DMS153 treated with DMSO at 0.1 percent for 48 hours (cell line): Measurements from ENCODE around the gene OVCA2.

ENCODE experiments used
- DNase-seq: peaks from one replicate; lab custom pipeline; 2025; ENCODE audit not compliant: unreplicated experiment; lab: John Stamatoyannopoulos, UW

OVCA2 gene

GRCh38 chr17:2041561-2042389, at the start of gene OVCA2:
Gene OVCA2, plus strand, starts transcription at chr17:2042022. Its CDS starts 26 bp downstream, at chr17:2042048.
- peak; percentile 62 for DNase-seq

- no peak for DNase-seq
These were observed 49.3 kb upstream of the OVCA2 start for GRCh38 chr17:1992541-1992940.

DNA sequence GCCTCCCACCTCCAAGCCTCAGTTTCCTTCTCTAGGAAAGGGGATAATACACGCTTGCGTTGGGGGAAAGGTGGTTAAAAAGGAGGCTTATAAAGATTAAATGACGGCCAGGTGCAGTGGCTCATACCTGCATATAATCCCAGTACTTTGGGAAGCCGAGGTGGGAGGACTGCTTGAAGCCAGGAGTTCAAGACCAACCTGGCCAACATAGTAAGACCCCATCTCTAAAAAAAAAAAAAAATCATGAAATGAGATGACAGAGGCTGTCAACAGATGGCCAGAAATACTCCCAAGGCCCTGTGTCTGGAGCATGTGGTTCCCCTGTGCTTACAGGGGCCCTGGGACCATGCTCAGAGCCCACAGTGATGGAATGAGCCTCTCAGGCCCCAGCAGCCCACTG, 47.1 kb upstream of the OVCA2 start:
- DNase-seq = no peak

GRCh38 chr17:1995321-1995892, 46.4 kb upstream of the OVCA2 start:
- no peak for DNase-seq

- no peak for DNase-seq
These were observed 45.7 kb upstream of the OVCA2 start for GRCh38 chr17:1995907-1996799.

GRCh38 chr17:1996800-1997288, 45.0 kb upstream of the OVCA2 start:
- no peak for DNase-seq

DNA sequence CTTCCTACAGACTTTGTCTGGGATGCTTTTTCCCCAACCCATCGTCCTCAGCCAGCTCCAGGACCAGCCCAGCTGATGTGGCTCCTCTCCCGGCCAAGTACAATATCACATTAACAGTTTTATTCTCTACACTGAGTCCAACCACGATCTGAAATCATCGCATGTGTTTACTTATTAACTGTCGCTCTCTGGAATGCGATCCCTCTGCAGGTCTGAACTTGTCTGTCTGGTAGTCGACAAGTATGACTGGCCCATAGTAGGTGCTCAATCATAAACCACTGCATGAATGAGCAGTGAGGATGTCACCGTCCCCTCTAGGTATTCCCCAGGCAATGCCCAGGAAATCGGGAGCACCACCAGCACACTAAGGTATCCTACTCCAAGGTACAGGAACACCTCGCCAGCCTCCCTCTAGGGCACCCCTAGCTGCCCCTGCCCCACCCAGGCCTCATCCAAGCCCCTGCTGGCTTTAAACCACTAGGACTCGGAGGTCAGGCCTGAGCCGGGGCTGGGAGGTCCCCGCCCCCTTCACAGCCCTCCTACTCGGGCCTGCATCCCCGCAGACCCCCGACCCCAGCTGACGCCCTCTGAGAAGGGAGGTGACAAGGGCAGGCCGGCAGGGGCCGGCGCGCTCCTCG, 44.4 kb upstream of the OVCA2 start:
- no peak for DNase-seq

GRCh38 chr17:1997927-1998742, 43.7 kb upstream of the OVCA2 start:
- DNase-seq = no peak

DNA sequence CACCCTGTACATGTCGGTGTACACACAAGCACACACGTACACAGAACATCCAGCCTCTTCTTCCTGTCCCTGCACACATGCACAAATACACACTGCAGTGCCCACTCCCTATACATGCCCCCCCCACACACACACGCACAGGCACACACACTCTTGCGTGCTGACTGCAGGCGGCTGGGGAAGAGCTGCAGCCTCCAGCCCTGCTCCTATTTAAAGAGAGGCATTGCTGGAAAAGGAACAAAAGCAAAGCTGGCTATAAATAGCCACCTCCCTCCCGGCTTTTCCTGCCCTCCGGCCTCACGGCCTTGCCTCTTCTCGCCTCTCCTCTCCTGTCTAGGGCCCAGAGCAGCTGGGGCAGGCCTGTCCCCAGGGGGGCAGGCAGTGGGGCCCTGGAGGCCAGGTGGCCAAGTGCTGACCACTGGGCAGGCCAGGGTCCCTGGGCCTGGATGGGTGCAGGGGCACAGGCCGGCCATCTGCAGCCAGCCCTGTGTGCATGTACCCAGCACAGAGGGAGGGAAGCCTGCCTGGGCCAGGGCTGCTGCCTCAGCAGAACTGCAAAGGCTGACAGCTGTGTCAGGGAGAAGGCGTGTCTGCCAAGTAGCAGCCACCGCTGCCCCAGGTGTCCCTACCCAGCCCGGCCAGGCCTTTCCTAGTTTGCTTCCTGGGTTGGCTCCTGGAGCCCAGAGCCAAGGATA, 42.1 kb upstream of the OVCA2 start:
- peak; percentile 23 for DNase-seq

- DNase-seq = no peak
These were observed 39.0 kb upstream of the OVCA2 start for GRCh38 chr17:2002767-2003329.

DNA sequence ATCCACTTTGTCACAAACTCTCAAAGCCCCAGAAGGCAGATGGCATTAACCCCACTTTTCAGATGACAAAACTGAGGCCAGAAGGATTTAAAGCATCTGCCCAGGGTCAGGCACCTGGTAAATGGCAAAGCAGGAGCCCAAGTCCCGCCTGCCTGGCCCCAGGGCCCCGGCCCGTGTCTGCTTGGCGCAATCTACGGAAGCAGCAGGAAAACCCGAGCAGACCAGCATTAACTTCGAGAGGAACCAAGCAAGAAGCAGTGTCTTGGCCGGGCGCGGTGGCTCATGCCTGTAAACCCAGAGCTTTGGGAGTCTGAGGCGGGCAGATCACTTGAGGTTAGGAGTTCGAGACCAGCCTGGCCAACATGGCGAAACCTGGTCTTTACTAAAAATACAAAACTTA, 38.3 kb upstream of the OVCA2 start:
- no peak for DNase-seq

- DNase-seq = no peak
These were observed 37.3 kb upstream of the OVCA2 start for GRCh38 chr17:2004435-2004952.

DNA sequence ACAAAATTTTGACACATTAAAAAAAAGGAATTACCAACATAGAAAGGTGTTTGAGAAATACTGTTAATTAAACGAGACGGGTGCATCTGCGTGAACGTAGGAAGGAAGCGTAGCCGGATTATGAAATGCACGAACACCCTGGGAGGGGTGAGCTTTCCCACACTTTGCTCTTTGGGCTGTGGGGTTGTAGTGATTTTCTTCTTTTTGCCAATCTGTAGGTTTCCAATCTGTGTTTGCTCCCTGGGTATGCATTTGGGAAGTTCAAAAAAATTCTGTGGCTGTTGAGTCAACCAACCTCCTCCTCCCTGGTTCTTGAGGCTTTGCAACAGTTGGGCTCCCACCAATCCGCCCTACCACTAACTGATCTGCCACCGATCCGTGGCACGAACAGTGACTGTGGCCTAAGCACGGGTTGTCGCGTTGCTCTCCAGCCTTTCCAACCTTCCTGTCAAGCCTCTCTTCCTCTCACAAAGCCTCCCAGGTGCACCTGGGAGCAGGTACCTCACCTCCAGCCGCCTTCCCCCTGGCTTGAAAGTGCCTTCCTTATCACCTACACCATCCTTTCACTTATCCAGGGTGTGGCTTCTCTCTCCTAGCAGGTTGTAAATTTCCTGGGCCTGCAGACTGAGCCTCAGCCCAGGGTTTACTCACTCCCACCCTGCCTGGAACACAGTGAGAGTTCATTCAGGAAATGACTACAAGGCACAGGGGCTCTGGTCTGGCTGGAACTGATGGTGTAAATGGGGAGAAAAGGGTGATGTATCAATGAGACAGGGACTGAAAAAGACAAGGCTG, 33.3 kb upstream of the OVCA2 start:
- no peak for DNase-seq

DNA sequence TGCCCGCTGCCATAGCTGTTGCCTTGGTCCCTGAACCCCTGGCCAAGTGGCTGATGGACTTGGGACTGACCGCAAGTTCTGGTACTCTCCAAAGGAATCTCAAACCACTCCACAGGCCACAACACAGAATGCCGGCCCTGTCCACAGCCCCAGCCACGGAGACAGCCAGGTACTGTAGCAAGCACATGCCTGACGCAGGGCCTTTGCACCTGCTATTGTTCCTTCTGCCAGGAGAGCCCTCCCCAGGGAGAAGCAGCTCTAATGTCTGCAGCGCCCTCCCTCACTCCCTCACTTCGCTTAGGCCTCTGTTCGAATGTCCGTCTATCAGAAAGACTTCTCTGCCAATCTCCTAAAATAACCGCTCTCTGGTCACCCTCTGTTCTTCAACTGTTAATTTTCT, 32.1 kb upstream of the OVCA2 start:
- DNase-seq = no peak

- DNase-seq = no peak
These were observed 30.1 kb upstream of the OVCA2 start for GRCh38 chr17:2011411-2012371.

DNA sequence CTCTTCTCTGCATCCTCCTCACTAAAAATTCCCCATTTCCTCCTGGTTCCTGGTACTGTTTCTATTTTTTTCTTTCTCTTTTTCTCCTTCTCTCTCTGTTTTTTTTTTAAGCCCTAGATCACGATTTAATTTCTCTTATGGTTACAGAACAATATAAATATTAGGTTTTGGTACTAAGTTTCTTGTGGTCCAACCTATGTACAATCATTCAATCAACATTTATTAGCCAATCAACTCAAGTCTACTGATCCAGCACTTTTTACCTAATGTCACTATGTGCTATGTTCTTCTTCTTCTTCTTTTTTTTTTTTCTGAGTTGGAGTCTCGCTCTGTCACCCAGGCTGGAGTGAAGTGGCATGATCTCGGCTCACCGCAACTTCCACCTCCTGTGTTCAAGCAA, 29.3 kb upstream of the OVCA2 start:
- DNase-seq = no peak
